Measurements from ENCODE around the gene RPN2.

Gene RPN2

GRCh38 chr20:37263686-37264085 lies 84.6 kb downstream of the RPN2 start (continued):
- no peak for TF ChIP-seq TSHZ2 (CRISPR knock-in tag; IDR thresholded peaks at IDR 0.05)
- TF ChIP-seq CSDC2 (CRISPR knock-in tag; IDR thresholded peaks at IDR 0.05), result no peak
- TF ChIP-seq ISL1 (CRISPR knock-in tag; IDR thresholded peaks at IDR 0.05), result no peak

GRCh38 chr20:37265152-37265551 lies 86.0 kb downstream of the RPN2 start:
- ATAC-seq, result no peak
- no peak for TF ChIP-seq RARB (CRISPR knock-in tag; IDR thresholded peaks at IDR 0.05)
- no peak for TF ChIP-seq TSHZ2 (CRISPR knock-in tag; IDR thresholded peaks at IDR 0.05)
- TF ChIP-seq PATZ1 (CRISPR knock-in tag; IDR thresholded peaks at IDR 0.05; ENCODE audit: borderline replicate concordance), result no peak
- TF ChIP-seq ZC3H10 (CRISPR knock-in tag; IDR thresholded peaks at IDR 0.05), result no peak
- no peak for TF ChIP-seq TOX (CRISPR knock-in tag; IDR thresholded peaks at IDR 0.05; ENCODE audit: borderline replicate concordance)
- TF ChIP-seq ESRRG (CRISPR knock-in tag; IDR thresholded peaks at IDR 0.05), result no peak
- no peak for TF ChIP-seq ARNTL (CRISPR knock-in tag; IDR thresholded peaks at IDR 0.05; ENCODE audit: borderline replicate concordance, low read depth)
- TF ChIP-seq BACH2 (CRISPR knock-in tag; IDR thresholded peaks at IDR 0.05; ENCODE audit: borderline replicate concordance), result no peak
- TF ChIP-seq ZNF70 (CRISPR knock-in tag; IDR thresholded peaks at IDR 0.05), result no peak
- TF ChIP-seq CSDC2 (CRISPR knock-in tag; IDR thresholded peaks at IDR 0.05), result no peak
- no peak for TF ChIP-seq ZNF8 (CRISPR knock-in tag; IDR thresholded peaks at IDR 0.05)
- no peak for TF ChIP-seq POU6F1 (CRISPR knock-in tag; IDR thresholded peaks at IDR 0.05; ENCODE audit: borderline replicate concordance, low read depth)
- TF ChIP-seq CSRNP3 (CRISPR knock-in tag; IDR thresholded peaks at IDR 0.05), result no peak
- TF ChIP-seq ZNF565 (CRISPR knock-in tag; conservative IDR thresholded peaks at IDR 0.05; ENCODE audit: low read depth), result no peak

GRCh38 chr20:37266940-37267666 lies 88.0 kb downstream of the RPN2 start:
- TF ChIP-seq TSHZ2 (CRISPR knock-in tag; IDR thresholded peaks at IDR 0.05) (no peak), CSRNP3 (CRISPR knock-in tag; IDR thresholded peaks at IDR 0.05) (no peak)
- ATAC-seq, result no peak

Measured in SK-N-SH treated with all-trans-retinoic acid at 6 μM for 48 hours (cell line).